Ascending aorta (tissue), 2 donors: ENCODE data around the gene LAMA3. TPM values are rescaled to one million over a fixed set of nuclear protein-coding genes. Genes with fewer than 3 reads are reported as not detected.
"Not testable (repeated sequence)": the region's sequence is repeated elsewhere in the genome, so short reads cannot be mapped to it uniquely, and the experiment has no call there.

Experiments
- DNase-seq, 2 donors: peaks; one replicate each; pipeline ENCODE4 v3.0.0-alpha.2; 2019; ENCODE audit warnings: low spot score in 2 of 2
- H3K27ac ChIP-seq, 2 donors: fragments of 200-600 bp; sonication (generic); one replicate each; pipeline ENCODE4 v1.5.1; 2016 to 2017; ENCODE audit warnings: mild to moderate bottlenecking in 1 of 2
- H3K27me3 ChIP-seq: fragments of 200-600 bp; sonication (generic); one replicate; pipeline ENCODE4 v1.5.1; 2017
- H3K36me3 ChIP-seq, 2 donors: fragments of 200-600 bp; sonication (generic); one replicate each; pipeline ENCODE4 v1.5.1; 2016
- H3K4me1 ChIP-seq, 2 donors: fragments of 200-600 bp; sonication (generic); one replicate each; pipeline ENCODE4 v1.5.1; 2016 to 2017; ENCODE audit warnings: mild to moderate bottlenecking in 1 of 2
- H3K4me3 ChIP-seq, 2 donors: fragments of 200-600 bp; sonication (generic); one replicate each; pipeline ENCODE4 v1.5.1; 2016 to 2017; ENCODE audit warnings: mild to moderate bottlenecking in 1 of 2
- H3K9me3 ChIP-seq, 2 donors: fragments of 200-600 bp; sonication (generic); one replicate each; pipeline ENCODE4 v1.5.1; 2016
- intact Hi-C: fragments of 100-400 bp; cut with DNase I; formaldehyde crosslinking; loops from one replicate; pipeline ENCODE4 v1.15.1; 2023
- total RNA-seq: library from RNA; depleted of rRNA; stranded (reverse); fragments of >200 nt; gene quantifications from one replicate; pipeline ENCODE4 v1.1.0, GENCODE V29; 2016
- TF ChIP-seq, protein P1 (sequence below), 3 experiments: fragments of 200-600 bp in 2 of 3; fragments of 450-650 bp in 1 of 3; sonication (generic) in 2 of 3; IDR thresholded peaks; one replicate each; pipeline ENCODE4 v1.5.1; 2016 to 2019; ENCODE audit warnings: antibody characterized with exemption in 3 of 3, mild to moderate bottlenecking in 1 of 3, moderate library complexity in 1 of 3

Gene LAMA3
- total RNA-seq, 1 donor from 2014 or later = 27.2 TPM

DNA sequence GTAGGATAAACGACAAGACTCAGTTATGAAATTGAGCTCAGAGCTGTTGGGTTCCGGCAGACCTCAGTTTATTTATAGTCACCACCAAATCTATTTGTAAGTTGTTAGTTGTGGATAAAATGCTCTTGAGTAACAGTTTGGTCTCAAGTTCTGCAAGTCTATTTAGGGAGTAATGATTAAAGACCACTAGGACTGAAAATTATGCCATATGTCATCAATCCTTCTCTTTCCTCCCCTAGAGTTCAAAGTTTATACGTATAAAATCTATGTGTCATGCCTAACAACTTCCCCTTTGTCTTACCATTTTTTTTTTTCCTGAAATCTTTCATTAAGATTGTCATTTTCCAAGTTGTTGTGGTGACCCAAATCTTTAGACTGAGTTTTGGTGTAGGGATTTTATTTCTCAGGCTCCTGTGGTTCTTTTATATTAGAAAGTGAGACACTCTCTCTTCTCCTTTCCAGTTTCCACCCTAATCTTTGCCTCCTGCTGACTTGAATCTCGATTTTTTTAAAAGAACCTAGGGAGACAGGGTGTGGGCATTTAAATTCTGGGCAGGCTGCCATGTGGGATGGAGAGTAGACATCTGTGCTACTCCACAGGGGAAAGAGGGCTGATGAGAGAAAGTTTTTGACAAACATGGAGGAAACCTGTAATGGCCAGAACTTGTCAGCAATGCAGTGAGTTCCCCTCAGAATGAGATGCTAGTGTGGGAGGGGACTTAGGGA lies 51.0 kb downstream of the LAMA3 start:
- H3K4me3 ChIP-seq = no peak overlapping the region
- TF ChIP-seq, protein P1, sequence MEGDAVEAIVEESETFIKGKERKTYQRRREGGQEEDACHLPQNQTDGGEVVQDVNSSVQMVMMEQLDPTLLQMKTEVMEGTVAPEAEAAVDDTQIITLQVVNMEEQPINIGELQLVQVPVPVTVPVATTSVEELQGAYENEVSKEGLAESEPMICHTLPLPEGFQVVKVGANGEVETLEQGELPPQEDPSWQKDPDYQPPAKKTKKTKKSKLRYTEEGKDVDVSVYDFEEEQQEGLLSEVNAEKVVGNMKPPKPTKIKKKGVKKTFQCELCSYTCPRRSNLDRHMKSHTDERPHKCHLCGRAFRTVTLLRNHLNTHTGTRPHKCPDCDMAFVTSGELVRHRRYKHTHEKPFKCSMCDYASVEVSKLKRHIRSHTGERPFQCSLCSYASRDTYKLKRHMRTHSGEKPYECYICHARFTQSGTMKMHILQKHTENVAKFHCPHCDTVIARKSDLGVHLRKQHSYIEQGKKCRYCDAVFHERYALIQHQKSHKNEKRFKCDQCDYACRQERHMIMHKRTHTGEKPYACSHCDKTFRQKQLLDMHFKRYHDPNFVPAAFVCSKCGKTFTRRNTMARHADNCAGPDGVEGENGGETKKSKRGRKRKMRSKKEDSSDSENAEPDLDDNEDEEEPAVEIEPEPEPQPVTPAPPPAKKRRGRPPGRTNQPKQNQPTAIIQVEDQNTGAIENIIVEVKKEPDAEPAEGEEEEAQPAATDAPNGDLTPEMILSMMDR (IDR thresholded peaks at IDR 0.05) = no peak
- H3K27ac ChIP-seq = no peak overlapping the region
- intact Hi-C loops = no loop called here
- H3K4me1 ChIP-seq = no peaks in the 10 kb centered on the region
- H3K27me3 ChIP-seq = no peaks in the 10 kb centered on the region
- no peak for DNase-seq
- H3K36me3 ChIP-seq = no peaks in the 10 kb centered on the region
- no peaks in the 10 kb centered on the region for H3K9me3 ChIP-seq

DNA sequence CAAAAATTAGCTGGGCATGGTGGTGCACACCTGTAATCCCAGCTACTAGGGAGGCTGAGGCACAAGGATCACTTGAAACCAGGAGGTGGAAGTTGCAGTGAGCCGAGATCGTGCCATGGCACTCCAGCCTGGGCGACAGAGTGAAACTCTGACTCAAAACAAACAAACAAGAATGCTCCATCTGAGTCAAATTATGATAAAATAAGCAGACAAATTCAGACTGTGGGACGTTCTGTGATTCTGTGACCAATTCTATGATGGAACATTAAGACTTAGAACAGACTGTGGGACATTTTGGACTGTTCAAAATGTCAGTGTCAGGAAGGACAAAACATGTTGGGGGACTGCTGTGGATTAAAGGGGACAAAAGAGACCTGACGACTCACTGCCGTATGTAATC lies 52.7 kb downstream of the LAMA3 start:
- H3K4me1 ChIP-seq, intact Hi-C loops, DNase-seq, H3K9me3 ChIP-seq, H3K27ac ChIP-seq, H3K27me3 ChIP-seq, H3K36me3 ChIP-seq, H3K4me3 ChIP-seq: not testable (repeated sequence)

DNA sequence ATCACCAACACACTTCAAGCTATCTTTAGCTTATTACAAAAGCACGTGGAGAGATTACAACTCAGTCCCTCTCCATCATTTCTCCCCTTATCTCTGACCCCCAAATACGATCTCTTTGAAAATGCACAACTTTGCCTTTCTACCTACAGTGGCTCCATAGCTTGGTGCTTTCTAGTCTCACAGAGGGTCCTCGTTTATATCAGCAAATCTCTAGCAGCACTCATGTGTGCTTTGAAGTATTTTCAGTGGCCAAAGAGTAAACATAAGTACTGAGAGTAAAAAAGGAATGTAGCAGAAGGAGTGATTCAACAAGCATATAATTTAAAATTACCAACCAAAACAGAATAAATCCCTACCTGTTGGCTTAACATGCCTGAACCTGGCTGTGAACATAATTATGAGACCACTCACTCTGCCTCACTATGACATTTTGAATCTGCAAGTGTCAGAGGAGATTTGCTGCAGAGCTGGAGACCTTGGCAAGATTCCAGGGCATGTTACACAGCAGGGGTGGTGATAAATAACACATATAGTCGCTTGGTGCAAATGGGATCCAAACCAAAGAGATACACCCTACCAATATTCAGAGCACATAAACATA lies 54.6 kb downstream of the LAMA3 start:
- no peaks in the 10 kb centered on the region for H3K9me3 ChIP-seq

DNA sequence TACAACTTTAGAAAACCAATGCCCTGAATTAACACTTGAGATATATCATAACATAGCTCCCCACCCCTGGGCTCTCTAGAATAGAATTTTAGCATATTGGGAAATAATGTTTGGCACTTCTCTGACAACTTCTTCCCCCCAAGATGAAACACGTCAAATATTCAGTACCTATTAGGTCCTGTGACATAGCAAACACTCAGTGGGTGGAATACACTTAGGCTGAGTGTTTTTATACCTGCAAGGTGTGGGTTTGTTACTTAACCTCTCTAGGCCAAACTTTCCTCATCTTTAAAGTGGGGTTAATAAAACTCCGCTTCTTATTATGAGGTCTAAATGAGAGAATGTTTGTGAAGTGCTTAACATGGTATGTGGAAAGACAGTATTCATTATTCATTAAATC lies 56.1 kb downstream of the LAMA3 start:
- TF ChIP-seq, protein P1 (IDR thresholded peaks at IDR 0.05) = no peak
- intact Hi-C loops = no loop called here
- Histone ChIP-seq H3K4me3 (no peak overlapping the region), H3K9me3 (no peaks in the 10 kb centered on the region), H3K36me3 (no peaks in the 10 kb centered on the region), H3K4me1 (no peaks in the 10 kb centered on the region), H3K27me3 (no peaks in the 10 kb centered on the region), H3K27ac (no peak overlapping the region)
- DNase-seq = no peak

More for the DNA sequence above, 54.6 kb downstream of the LAMA3 start:
- Histone ChIP-seq H3K4me1 (no peaks in the 10 kb centered on the region), H3K27me3 (no peaks in the 10 kb centered on the region), H3K36me3 (no peaks in the 10 kb centered on the region), H3K4me3 (no peak overlapping the region), H3K27ac (no peak overlapping the region)
- DNase-seq = no peak
- TF ChIP-seq, protein P1 (IDR thresholded peaks at IDR 0.05) = no peak
- intact Hi-C loops = no loop called here

DNA sequence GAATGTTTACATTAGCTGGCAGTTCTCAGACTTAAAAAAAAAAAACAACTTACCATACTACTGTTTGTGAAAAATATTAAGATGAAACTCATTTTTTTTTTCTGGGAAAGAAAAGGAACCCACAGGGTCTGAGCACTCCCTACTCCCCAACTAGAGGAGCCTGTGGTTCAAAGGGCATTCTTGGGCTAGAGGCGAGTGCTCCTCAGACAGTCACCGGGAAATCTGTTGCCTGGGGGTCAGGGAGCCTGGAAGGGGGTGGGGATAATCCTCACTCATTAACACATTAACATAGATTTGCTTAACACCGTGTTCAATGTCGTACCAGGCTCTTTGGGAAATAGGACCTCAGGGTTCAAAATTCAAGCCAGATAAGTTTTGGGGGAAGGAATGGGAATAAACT lies 57.6 kb downstream of the LAMA3 start:
- DNase-seq = no peak
- TF ChIP-seq, protein P1 (IDR thresholded peaks at IDR 0.05) = no peak
- Histone ChIP-seq H3K36me3 (no peaks in the 10 kb centered on the region), H3K27me3 (no peaks in the 10 kb centered on the region), H3K27ac (no peak overlapping the region), H3K9me3 (no peaks in the 10 kb centered on the region), H3K4me1 (no peaks in the 10 kb centered on the region), H3K4me3 (no peak overlapping the region)
- intact Hi-C loops = no loop called here

DNA sequence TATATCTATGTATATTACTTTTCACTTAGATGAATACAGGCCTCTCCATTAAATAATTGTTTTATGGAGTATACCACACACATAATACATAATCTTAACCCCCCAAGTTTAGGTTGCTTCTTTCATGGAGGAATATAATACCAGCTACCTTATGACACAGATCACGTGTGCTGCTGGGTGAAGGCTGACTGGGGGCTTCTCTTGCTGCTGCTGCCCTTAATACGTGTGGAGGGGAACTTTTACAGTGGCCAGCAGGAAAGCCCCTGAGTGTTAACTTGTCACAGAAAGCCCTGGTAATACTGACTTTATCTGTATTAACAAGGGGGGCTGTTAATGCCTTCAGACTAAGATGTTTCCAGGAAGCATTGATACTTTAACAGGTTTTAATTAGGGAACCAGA lies 63.1 kb downstream of the LAMA3 start:
- intact Hi-C loops = no loop called here

More for the DNA sequence above, 63.1 kb downstream of the LAMA3 start:
- H3K9me3 ChIP-seq = no peaks in the 10 kb centered on the region
- no peaks in the 10 kb centered on the region for H3K27me3 ChIP-seq
- no peaks in the 10 kb centered on the region for H3K4me1 ChIP-seq
- no peak overlapping the region for H3K27ac ChIP-seq
- TF ChIP-seq, protein P1 (IDR thresholded peaks at IDR 0.05) = no peak
- no peak overlapping the region for H3K4me3 ChIP-seq
- H3K36me3 ChIP-seq = no peaks in the 10 kb centered on the region
- no peak for DNase-seq
